Choroid plexus epithelial cell (primary cell): Measurements from ENCODE around the gene PDCD10.
A peak's percentile ranks its signal among the peaks of the same experiment; 100 is the strongest.

Experiments
- DNase-seq: peaks from one replicate; pipeline ENCODE4 v3.0.0-alpha.2; 2010; ENCODE audit warnings: low read depth
- H3K4me3 ChIP-seq: 2 replicates; pipeline ENCODE4 v1.5.1; 2011; ENCODE audit warnings: low read depth, mild to moderate bottlenecking, control low read depth, low read length, moderate library complexity
- CTCF ChIP-seq: conservative IDR thresholded peaks from 2 replicates; pipeline ENCODE4 v1.5.1; 2011; ENCODE audit warnings: low read depth, mild to moderate bottlenecking, control low read depth, inconsistent platforms, low read length, moderate library complexity

The PDCD10 gene

GRCh38 chr3:167735233-167736138, 794 bp upstream of the PDCD10 start, which contains the start of gene SERPINI1:
Gene SERPINI1, plus strand, starts transcription at chr3:167735721. Its CDS starts 53,408 bp downstream, at chr3:167789129.
- TF ChIP-seq CTCF = no peak
- peak within 1 kb of the TSS; percentile 98 for H3K4me3 ChIP-seq
- DNase-seq = peak; percentile 94

- no peak for TF ChIP-seq CTCF
- DNase-seq = peak; percentile 26
- H3K4me3 ChIP-seq = peak overlapping the region; percentile 98
Observed at GRCh38 chr3:167733961-167734497, 663 bp downstream of the PDCD10 start.

GRCh38 chr3:167732313-167733065, 2.2 kb downstream of the PDCD10 start:
- H3K4me3 ChIP-seq = no peak overlapping the region
- no peak for DNase-seq
- TF ChIP-seq CTCF = no peak

GRCh38 chr3:167731393-167731792, 3.3 kb downstream of the PDCD10 start:
- H3K4me3 ChIP-seq = no peak overlapping the region
- no peak for DNase-seq
- TF ChIP-seq CTCF = no peak

- TF ChIP-seq CTCF = no peak
- H3K4me3 ChIP-seq = no peak overlapping the region
- no peak for DNase-seq
Observed at GRCh38 chr3:167729591-167729990, 5.1 kb downstream of the PDCD10 start.

GRCh38 chr3:167728632-167729323, 5.9 kb downstream of the PDCD10 start:
- DNase-seq = no peak
- no peak overlapping the region for H3K4me3 ChIP-seq
- TF ChIP-seq CTCF = no peak
